ENCODE results near the gene KCTD16. TPM values are rescaled to one million over a fixed set of nuclear protein-coding genes. Genes with fewer than 3 reads are reported as not detected.

The KCTD16 gene
- total RNA-seq, 2 donors from 2014 or later = 0.02 to 0.03 TPM

GRCh38 chr5:144318011-144318410, 147.3 kb downstream of the KCTD16 start:
- DNase-seq = no peak
- H3K9ac ChIP-seq (ENCODE audit: low read depth in 2 of 2, low read length in 2 of 2) = no peak overlapping the region
- no peak overlapping the region for H3K27ac ChIP-seq
- TF ChIP-seq, protein P1, sequence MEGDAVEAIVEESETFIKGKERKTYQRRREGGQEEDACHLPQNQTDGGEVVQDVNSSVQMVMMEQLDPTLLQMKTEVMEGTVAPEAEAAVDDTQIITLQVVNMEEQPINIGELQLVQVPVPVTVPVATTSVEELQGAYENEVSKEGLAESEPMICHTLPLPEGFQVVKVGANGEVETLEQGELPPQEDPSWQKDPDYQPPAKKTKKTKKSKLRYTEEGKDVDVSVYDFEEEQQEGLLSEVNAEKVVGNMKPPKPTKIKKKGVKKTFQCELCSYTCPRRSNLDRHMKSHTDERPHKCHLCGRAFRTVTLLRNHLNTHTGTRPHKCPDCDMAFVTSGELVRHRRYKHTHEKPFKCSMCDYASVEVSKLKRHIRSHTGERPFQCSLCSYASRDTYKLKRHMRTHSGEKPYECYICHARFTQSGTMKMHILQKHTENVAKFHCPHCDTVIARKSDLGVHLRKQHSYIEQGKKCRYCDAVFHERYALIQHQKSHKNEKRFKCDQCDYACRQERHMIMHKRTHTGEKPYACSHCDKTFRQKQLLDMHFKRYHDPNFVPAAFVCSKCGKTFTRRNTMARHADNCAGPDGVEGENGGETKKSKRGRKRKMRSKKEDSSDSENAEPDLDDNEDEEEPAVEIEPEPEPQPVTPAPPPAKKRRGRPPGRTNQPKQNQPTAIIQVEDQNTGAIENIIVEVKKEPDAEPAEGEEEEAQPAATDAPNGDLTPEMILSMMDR (IDR thresholded peaks at IDR 0.05) = no peak
- H3K36me3 ChIP-seq = no peaks in the 10 kb centered on the region
- H3K4me1 ChIP-seq = no peaks in the 10 kb centered on the region
- no peaks in the 10 kb centered on the region for H3K27me3 ChIP-seq
- no peaks in the 10 kb centered on the region for H3K9me3 ChIP-seq
- H3K4me3 ChIP-seq = no peak overlapping the region
- intact Hi-C loops (cut with DNase I) = no loop called here

GRCh38 chr5:144318460-144318859, 147.8 kb downstream of the KCTD16 start:
- Histone ChIP-seq H3K27ac (no peak overlapping the region), H3K9ac (ENCODE audit: low read depth in 2 of 2, low read length in 2 of 2) (no peak overlapping the region), H3K27me3 (no peaks in the 10 kb centered on the region), H3K9me3 (no peaks in the 10 kb centered on the region), H3K4me3 (no peak overlapping the region), H3K4me1 (no peaks in the 10 kb centered on the region), H3K36me3 (no peaks in the 10 kb centered on the region)
- TF ChIP-seq, protein P1 (IDR thresholded peaks at IDR 0.05) = no peak
- no peak for DNase-seq
- intact Hi-C loops (cut with DNase I) = no loop called here

- H3K4me3 ChIP-seq = no peak overlapping the region
- no peak for DNase-seq
- no peaks in the 10 kb centered on the region for H3K27me3 ChIP-seq
- H3K4me1 ChIP-seq = no peaks in the 10 kb centered on the region
- no peaks in the 10 kb centered on the region for H3K9me3 ChIP-seq
- H3K36me3 ChIP-seq = no peaks in the 10 kb centered on the region
- TF ChIP-seq, protein P1 (IDR thresholded peaks at IDR 0.05) = no peak
- no peak overlapping the region for H3K27ac ChIP-seq
- no peak overlapping the region for H3K9ac ChIP-seq (ENCODE audit: low read depth in 2 of 2, low read length in 2 of 2)
- intact Hi-C loops (cut with DNase I) = no loop called here
Measured at GRCh38 chr5:144323181-144323580, 152.5 kb downstream of the KCTD16 start.

GRCh38 chr5:144325532-144325931, 154.9 kb downstream of the KCTD16 start:
- TF ChIP-seq, protein P1 (IDR thresholded peaks at IDR 0.05) = no peak
- intact Hi-C loops (cut with DNase I) = no loop called here

GRCh38 chr5:144328494-144328893, 157.8 kb downstream of the KCTD16 start:
- intact Hi-C loops (cut with DNase I) = no loop called here
- H3K36me3 ChIP-seq = no peaks in the 10 kb centered on the region
- H3K27me3 ChIP-seq = no peaks in the 10 kb centered on the region
- no peak overlapping the region for H3K27ac ChIP-seq
- TF ChIP-seq, protein P1 (IDR thresholded peaks at IDR 0.05) = no peak
- H3K4me3 ChIP-seq = no peak overlapping the region
- H3K9me3 ChIP-seq = no peaks in the 10 kb centered on the region
- no peaks in the 10 kb centered on the region for H3K4me1 ChIP-seq
- DNase-seq = no peak
- H3K9ac ChIP-seq (ENCODE audit: low read depth in 2 of 2, low read length in 2 of 2) = no peak overlapping the region

More at GRCh38 chr5:144325532-144325931, 154.9 kb downstream of the KCTD16 start:
- Histone ChIP-seq H3K27ac (no peak overlapping the region), H3K9me3 (no peaks in the 10 kb centered on the region), H3K4me3 (no peak overlapping the region), H3K4me1 (no peaks in the 10 kb centered on the region), H3K9ac (ENCODE audit: low read depth in 2 of 2, low read length in 2 of 2) (no peak overlapping the region), H3K27me3 (no peaks in the 10 kb centered on the region), H3K36me3 (no peaks in the 10 kb centered on the region)
- no peak for DNase-seq

DNA sequence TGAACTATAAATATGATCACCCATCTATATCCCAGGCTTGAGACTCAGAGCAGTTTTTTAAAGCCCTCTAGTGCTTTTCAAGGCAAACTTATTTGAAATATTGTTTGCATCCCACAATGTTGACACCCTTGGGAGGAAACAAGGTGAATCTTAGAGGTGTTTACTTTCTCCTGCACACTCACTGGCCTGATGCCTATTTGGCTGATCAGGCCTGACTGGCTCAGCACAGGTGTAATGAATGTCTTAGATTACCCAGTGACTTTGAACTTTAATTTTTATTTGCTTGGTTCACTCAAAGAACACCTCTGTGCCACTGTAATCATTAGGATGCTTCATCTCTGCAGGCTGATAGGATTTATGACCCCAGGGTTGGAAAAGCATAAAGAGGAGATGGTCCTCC, 158.3 kb downstream of the KCTD16 start:
- DNase-seq = no peak
- no peaks in the 10 kb centered on the region for H3K9me3 ChIP-seq
- TF ChIP-seq, protein P1 (IDR thresholded peaks at IDR 0.05) = no peak
- H3K27ac ChIP-seq = no peak overlapping the region
- no peaks in the 10 kb centered on the region for H3K4me1 ChIP-seq
- H3K27me3 ChIP-seq = no peaks in the 10 kb centered on the region
- no peaks in the 10 kb centered on the region for H3K36me3 ChIP-seq
- intact Hi-C loops (cut with DNase I) = no loop called here
- H3K9ac ChIP-seq (ENCODE audit: low read depth in 2 of 2, low read length in 2 of 2) = no peak overlapping the region
- H3K4me3 ChIP-seq = no peak overlapping the region
